HG02798 (cell line): ENCODE results near the gene PTPN13.

Source experiments
- ATAC-seq: cut with Tn5 transposase; IDR thresholded peaks from one replicate; pipeline ENCODE4 v1.9.1; 2021; ENCODE audit warnings: mild to moderate bottlenecking; ENCODE audit not compliant: unreplicated experiment, poor library complexity

The PTPN13 gene

GRCh38 chr4:86791126-86791525 is 197.0 kb downstream of the PTPN13 start:
- ATAC-seq = no peak

- ATAC-seq = no peak
Measured at GRCh38 chr4:86809809-86810208, 215.7 kb downstream of the PTPN13 start.

GRCh38 chr4:86810847-86811246 is 216.7 kb downstream of the PTPN13 start:
- ATAC-seq = no peak

GRCh38 chr4:86815653-86816052 is 221.5 kb downstream of the PTPN13 start:
- ATAC-seq = no peak

DNA sequence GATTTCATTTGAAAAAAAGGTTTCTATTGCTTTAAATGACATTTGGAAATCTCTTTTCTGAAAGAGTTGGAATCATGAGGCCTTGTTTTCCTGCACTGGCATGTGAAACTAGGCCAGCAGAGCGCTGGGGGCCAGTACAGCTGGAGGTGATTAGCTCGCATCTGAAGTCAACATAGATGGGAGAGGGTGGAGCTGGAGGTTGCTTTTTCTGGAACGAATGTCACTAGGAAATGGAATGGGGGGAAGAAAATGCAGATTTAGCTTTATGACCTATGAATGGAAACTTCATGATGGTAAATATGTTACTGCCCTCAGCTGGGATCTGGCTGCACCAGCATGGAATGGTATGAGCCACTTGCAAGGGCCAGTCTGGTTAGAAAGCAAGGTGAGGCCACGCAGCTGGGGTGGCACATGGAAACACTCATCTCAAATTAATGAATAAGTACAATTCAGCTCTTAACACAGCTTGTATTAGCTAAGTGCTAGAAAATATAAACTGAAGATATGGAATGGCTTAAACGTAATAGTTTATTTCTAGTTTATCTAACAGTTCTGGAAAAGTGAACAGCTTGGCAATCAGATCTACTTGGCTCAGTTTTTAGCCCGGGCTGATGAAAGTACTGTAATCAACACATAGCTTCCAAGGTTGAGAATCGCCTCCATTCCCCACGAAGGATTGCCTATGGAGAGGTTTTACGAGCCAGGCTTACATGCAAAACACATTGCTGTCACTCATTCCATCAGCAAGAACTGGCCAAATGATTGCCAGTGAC is 222.6 kb downstream of the PTPN13 start:
- no peak for ATAC-seq

DNA sequence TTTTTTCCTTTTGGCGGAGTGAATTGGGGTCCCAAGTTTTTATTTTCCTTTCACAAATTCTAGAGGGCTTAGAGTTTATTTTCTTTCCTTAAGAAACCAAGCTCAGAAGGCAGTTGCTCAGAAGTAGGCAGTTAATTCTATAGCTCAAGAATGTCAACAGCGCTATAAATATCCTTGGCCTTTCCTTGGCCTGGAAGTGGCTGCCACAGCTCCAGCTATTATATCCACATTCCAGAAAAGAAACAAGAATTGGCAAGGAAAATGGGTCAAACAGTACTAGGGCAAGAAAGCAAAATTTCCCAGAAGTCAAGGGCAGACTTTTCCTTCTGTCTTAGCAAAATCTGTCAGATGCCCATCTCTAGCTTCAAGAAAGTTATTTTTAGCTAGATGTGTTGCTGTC is 224.1 kb downstream of the PTPN13 start:
- ATAC-seq = no peak

DNA sequence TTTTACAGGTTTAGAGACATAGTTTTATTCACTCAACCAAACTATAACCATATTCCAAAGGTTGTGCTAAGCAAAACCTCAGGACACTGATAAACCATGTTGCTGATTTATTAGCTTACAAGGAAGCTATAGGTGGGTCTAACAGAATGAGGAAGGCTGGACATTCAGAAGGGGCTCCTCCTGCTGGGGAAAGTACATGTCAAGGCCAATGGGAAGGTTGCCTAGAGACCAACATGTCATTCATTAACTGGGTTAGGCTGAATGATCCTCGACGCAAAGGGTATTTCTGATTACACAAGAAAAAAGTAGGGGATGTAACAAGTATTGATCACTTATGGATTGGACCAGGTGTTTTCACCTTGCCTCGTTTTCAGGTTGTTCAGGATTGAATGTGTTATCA is 224.7 kb downstream of the PTPN13 start:
- no peak for ATAC-seq

DNA sequence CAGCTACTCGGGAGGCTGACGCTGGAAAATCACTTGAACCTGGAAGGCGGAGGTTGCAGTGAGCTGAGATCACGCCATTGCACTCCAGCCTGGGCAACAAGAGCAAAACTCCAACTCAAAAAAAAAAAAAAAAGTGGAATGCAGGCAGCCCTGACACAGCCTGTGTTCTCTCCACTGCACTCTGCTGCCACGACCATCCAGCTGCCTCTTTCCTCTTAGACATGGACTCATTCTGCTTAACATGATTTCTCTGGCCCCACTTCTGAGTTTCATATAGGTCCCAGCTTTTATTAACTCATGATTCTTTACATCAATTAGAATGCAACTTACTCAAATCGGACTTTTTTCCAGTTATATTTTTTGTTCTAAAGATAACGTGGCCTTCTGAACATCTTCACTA is 225.4 kb downstream of the PTPN13 start:
- no peak for ATAC-seq

DNA sequence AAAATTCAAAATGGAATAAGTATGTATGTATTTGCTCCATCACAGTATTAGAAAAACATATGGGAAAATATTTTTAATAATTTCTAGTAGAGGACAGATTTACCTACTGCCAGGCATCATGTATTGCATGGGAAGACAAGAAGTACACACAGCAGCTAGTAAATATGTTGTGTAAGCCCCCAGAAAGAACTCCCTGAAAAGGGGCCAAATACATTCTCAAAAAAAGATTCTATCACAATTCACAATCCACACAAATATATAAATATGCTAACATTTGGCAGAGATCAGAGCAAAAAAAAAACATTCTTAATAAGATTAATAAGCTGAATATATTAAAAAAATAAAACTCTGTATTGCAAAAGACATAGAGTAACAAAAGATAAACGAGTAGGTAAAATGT is 227.0 kb downstream of the PTPN13 start:
- ATAC-seq = no peak

DNA sequence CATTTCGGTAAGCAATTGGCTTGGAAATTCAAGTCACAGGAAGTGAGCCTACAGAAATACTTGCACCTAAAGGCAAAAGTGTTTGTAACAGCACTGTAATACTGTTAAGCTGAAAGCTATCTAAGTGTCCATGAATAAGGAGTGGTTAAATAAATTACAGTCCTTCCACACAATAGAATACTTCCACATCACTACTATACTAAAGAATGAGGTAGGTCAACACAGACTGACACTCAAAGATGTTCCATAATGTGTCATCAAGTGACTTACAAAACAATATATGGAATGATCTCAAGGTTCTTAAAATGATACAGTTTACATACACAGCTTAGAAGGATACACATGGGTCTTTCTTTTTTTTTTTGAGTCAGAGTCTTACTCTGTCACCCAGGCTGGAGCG is 228.0 kb downstream of the PTPN13 start:
- no peak for ATAC-seq

DNA sequence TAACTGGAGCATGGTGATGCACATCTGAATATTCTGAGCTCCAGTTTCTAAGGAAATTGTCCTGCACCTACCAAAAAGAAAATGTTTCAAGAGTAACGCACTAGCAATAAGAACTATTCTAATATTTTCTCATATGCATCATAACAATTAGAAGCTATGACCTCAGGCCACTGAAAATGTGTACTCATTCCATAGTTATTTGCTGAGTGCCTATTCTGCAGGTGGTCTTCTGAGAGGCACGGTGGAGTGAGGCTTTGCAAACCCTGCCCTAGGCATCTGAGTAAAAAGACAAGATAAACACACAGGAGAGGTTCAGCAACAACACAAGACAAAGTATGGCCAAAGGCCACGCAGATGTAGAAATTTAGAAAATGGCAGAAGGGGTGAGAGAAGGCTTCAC is 231.4 kb downstream of the PTPN13 start:
- no peak for ATAC-seq

- no peak for ATAC-seq
Measured at GRCh38 chr4:86831262-86832130, 237.4 kb downstream of the PTPN13 start.

DNA sequence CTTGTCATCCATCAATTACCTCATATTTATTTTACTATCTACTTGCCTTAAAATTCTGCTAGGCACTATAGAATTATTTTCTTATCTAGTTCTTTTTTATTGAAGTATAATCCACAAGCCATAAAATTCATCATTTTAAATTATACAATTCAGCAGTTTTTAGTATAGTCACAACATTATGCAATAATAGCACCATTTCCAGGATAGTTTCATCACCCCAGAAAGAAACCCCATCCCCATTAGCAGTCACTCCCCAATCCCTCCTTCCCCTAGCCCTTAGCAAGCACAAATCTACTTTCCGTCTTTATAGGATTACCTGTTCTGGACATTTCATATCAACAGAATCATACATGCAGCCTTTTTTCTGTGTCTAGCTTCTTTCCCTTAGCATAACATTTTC is 239.5 kb downstream of the PTPN13 start:
- no peak for ATAC-seq

DNA sequence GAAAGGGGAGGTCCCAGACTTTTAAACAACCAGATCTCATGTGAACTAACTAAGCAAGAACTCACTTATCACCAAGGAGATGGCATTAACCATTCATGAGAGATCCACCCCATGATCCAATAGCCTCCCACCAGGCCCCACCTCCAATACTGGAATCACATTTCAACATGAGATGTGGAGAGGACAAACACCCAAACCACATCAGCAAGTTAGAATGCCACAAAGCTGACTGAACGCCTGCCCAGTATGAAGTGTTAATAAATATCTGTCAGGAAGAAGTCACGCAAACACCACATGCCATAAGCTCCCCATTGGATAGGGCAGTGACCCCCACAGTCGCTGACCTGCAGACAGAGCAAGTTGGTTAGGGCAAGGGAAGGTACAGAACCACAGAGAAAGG is 240.8 kb downstream of the PTPN13 start:
- ATAC-seq = no peak

- ATAC-seq = no peak
Measured at GRCh38 chr4:86835677-86836076, 241.6 kb downstream of the PTPN13 start.

GRCh38 chr4:86837691-86838503 is 243.8 kb downstream of the PTPN13 start:
- ATAC-seq = no peak

GRCh38 chr4:86840858-86841257 is 246.7 kb downstream of the PTPN13 start:
- ATAC-seq = no peak

- no peak for ATAC-seq
Measured at GRCh38 chr4:86841309-86841708, 247.2 kb downstream of the PTPN13 start.

GRCh38 chr4:86845593-86845992 is 251.5 kb downstream of the PTPN13 start:
- no peak for ATAC-seq

GRCh38 chr4:86846921-86847320 is 252.8 kb downstream of the PTPN13 start:
- no peak for ATAC-seq

DNA sequence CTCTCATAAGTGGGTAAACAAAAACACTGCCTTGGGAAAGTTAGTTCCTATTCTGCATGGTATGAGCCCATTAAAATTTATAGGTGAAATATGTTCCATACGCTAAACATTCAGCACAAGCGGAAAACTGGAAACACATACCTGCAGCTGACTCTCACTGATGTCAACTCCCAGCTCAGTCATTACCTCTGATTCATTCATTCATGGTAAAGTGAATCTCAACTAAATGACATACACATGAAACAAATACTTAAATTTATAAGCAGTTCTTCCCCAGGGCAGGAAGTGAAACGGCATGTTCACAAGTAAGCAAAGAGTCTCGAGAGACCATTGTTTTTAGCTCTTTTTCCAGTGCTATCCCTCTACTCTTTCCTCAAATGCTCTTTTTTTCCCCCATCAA is 253.5 kb downstream of the PTPN13 start:
- no peak for ATAC-seq
